Pericardium fibroblast (primary cell): ENCODE data around the gene CT45A6. TPM values are rescaled to one million over a fixed set of nuclear protein-coding genes. Genes with fewer than 3 reads are reported as not detected.

ENCODE experiments used
- total RNA-seq: library from RNA; depleted of rRNA; stranded (reverse); fragments of >200 nt; gene quantifications from 2 replicates; pipeline ENCODE4 v1.2.3, GENCODE V29; 2015

CT45A6 gene, protein sequence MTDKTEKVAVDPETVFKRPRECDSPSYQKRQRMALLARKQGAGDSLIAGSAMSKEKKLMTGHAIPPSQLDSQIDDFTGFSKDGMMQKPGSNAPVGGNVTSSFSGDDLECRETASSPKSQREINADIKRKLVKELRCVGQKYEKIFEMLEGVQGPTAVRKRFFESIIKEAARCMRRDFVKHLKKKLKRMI
- not detected in 2 replicates for total RNA-seq

DNA sequence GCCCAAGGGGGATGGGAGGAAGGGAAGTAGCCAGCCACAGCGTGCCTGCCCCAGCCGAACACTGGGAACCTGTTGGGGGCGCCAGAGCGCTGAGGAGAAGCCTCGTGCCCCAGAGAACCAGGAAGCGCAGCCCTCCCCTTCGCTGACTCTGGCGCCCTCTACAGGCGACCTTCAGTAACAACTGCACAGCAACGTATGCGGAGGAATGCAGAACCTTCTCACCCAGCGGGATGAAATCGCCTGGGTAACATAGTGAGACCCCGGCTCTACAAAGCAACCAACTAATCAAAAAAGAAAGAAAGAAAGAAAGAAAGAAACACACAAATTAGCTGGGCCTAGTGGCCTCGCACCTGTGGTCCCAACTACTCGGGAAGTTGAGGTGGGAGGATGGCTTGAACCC, at the start of gene CT45A6:
TSS of gene CT45A6 (minus strand) at position 101 of the 400 bp plus-strand sequence. CDS start 3,794 bp downstream, outside the sequence.

DNA sequence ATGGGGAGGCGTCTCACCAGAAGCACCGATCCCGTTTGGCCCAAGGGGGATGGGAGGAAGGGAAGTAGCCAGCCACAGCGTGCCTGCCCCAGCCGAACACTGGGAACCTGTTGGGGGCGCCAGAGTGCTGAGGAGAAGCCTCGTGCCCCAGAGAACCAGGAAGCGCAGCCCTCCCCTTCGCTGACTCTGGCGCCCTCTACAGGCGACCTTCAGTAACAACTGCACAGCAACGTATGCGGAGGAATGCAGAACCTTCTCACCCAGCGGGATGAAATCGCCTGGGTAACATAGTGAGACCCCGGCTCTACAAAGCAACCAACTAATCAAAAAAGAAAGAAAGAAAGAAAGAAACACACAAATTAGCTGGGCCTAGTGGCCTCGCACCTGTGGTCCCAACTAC, 34.6 kb upstream of the CT45A6 start, which contains the start of gene CT45A7:
TSS of gene CT45A7 (minus strand) at position 101 of the 400 bp plus-strand sequence. CDS start 3,747 bp downstream, outside the sequence.

DNA sequence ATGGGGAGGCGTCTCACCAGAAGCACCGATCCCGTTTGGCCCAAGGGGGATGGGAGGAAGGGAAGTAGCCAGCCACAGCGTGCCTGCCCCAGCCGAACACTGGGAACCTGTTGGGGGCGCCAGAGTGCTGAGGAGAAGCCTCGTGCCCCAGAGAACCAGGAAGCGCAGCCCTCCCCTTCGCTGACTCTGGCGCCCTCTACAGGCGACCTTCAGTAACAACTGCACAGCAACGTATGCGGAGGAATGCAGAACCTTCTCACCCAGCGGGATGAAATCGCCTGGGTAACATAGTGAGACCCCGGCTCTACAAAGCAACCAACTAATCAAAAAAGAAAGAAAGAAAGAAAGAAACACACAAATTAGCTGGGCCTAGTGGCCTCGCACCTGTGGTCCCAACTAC, 17.3 kb upstream of the CT45A6 start, which contains the start of gene CT45A2:
TSS of gene CT45A2 (minus strand) at position 101 of the 400 bp plus-strand sequence. CDS start 3,747 bp downstream, outside the sequence.

DNA sequence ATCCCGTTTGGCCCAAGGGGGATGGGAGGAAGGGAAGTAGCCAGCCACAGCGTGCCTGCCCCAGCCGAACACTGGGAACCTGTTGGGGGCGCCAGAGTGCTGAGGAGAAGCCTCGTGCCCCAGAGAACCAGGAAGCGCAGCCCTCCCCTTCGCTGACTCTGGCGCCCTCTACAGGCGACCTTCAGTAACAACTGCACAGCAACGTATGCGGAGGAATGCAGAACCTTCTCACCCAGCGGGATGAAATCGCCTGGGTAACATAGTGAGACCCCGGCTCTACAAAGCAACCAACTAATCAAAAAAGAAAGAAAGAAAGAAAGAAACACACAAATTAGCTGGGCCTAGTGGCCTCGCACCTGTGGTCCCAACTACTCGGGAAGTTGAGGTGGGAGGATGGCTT, 17.2 kb downstream of the CT45A6 start, which contains the start of gene CT45A5:
TSS of gene CT45A5 (minus strand) at position 101 of the 400 bp plus-strand sequence. CDS start 3,774 bp downstream, outside the sequence.

DNA sequence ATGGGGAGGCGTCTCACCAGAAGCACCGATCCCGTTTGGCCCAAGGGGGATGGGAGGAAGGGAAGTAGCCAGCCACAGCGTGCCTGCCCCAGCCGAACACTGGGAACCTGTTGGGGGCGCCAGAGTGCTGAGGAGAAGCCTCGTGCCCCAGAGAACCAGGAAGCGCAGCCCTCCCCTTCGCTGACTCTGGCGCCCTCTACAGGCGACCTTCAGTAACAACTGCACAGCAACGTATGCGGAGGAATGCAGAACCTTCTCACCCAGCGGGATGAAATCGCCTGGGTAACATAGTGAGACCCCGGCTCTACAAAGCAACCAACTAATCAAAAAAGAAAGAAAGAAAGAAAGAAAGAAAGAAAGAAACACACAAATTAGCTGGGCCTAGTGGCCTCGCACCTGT, 34.5 kb downstream of the CT45A6 start, which contains the start of gene CT45A3:
TSS of gene CT45A3 (minus strand) at position 101 of the 400 bp plus-strand sequence. CDS start 3,747 bp downstream, outside the sequence.

Other genes with a start within 250 kb of the CT45A6 start
- not detected in 2 replicates for gene CT45A1, start 89.1 kb downstream of the CT45A6 start, total RNA-seq
- gene CT45A3, start 34.6 kb downstream of the CT45A6 start, total RNA-seq: not detected in 2 replicates
- not detected in 2 replicates for gene CT45A5, start 17.3 kb downstream of the CT45A6 start, total RNA-seq
- not detected in 2 replicates for gene CT45A2, start 17.2 kb upstream of the CT45A6 start, total RNA-seq
- gene CT45A7, start 34.5 kb upstream of the CT45A6 start, total RNA-seq: not detected in 2 replicates
- not detected in 2 replicates for gene CT45A8, start 51.8 kb upstream of the CT45A6 start, total RNA-seq
- gene CT45A9, start 69.0 kb upstream of the CT45A6 start, total RNA-seq: not detected in 2 replicates
- not detected in 2 replicates for gene CT45A10, start 90.7 kb upstream of the CT45A6 start, total RNA-seq
- not detected in 2 replicates for gene SAGE1, start 90.9 kb upstream of the CT45A6 start, total RNA-seq
- 12.3 and 13.9 TPM in 2 replicates for gene MMGT1, start 171.2 kb upstream of the CT45A6 start, total RNA-seq
- 5.5 and 6.7 TPM in 2 replicates for gene SLC9A6, start 182.6 kb upstream of the CT45A6 start, total RNA-seq